Right lobe of liver (tissue), 6 donors: ENCODE data around the gene CLEC18C. TPM values are rescaled to one million over a fixed set of nuclear protein-coding genes. Genes with fewer than 3 reads are reported as not detected.
A peak's percentile ranks its signal among the peaks of the same experiment; 100 is the strongest.
"Not testable (repeated sequence)": the region's sequence is repeated elsewhere in the genome, so short reads cannot be mapped to it uniquely, and the experiment has no call there.

ENCODE experiments used
- ATAC-seq, 4 donors: fragments of 200-7000 bp; cut with Tn5 transposase; one replicate each; pipeline ENCODE4 v1.9.1; 2020; ENCODE audit warnings: mild to moderate bottlenecking in 4 of 4, moderate library complexity in 4 of 4
- DNase-seq, 3 donors: peaks; one replicate each; pipeline ENCODE4 v3.0.0-alpha.2; 2020
- H3K27ac ChIP-seq, 3 donors: fragments of 200-600 bp; one replicate each; pipeline ENCODE4 v1.8.0; 2022
- H3K27me3 ChIP-seq, 2 donors: fragments of 200-600 bp; one replicate each; pipeline ENCODE4 v1.8.0; 2022
- H3K36me3 ChIP-seq, 4 donors: fragments of 200-600 bp; sonication (generic) in 1 of 4; one replicate each; pipeline versions ENCODE4 v1.5.1 to v1.8.0; 2017 to 2022; ENCODE audit warnings: control low read depth in 1 of 4
- H3K4me1 ChIP-seq, 4 donors: fragments of 200-600 bp; sonication (generic) in 1 of 4; one replicate each; pipeline versions ENCODE4 v1.5.1 to v1.8.0; 2017 to 2022; ENCODE audit warnings: control low read depth in 1 of 4
- H3K4me3 ChIP-seq, 3 donors: fragments of 200-600 bp; one replicate each; pipeline ENCODE4 v1.8.0; 2022
- H3K9me3 ChIP-seq, 4 donors: fragments of 200-600 bp; sonication (generic) in 1 of 4; one replicate each; pipeline versions ENCODE4 v1.5.1 to v1.8.0; 2017 to 2022; ENCODE audit warnings: control low read depth in 1 of 4
- WGBS: methylation state at CpG from one replicate; pipeline ENCODE4 v1.1.6; 2018; ENCODE audit warnings: low coverage, low lambda C conversion rate; ENCODE audit not compliant: insufficient coverage; ENCODE audit errors: missing lambda C conversion rate; 5-methylcytosine and 5-hydroxymethylcytosine counted together
- intact Hi-C, 2 donors: fragments of 100-400 bp; cut with DNase I; formaldehyde crosslinking; loops; one replicate each; pipeline versions ENCODE4 v1.11.2 to v1.14.1; 2022
- long read RNA-seq: library from polyadenylated mRNA; unstranded; transcript quantifications from one replicate; pipeline ENCODE4 v2.0.0, GENCODE V29; 2019
- total RNA-seq, 6 experiments: library from RNA; depleted of rRNA in 2 of 6; stranded (reverse); fragments of >200 nt in 2 of 6; fragmentation: NEBNext Ultra II Directional in 3 of 6; extraction: Animal tissue kit (Norgen Biotek cat#: 25700) in 3 of 6; gene quantifications; one replicate each; pipeline versions ENCODE4 v1.1.0 to v1.2.4, GENCODE V29; 2016 to 2023
- donor health status: DM: no; HTN: yes; CAD: no.
- donor health status: DM: no; HTN: no; CAD: no.
- donor health status: DM: no; HTN: no; CAD: no.
- donor health status: DM: no; HTN: yes; CAD: no.
- donor health status: DM: no; HTN: yes; CAD: no.

Gene CLEC18C
- under 1 TPM in 4 of 6 experiments, not detected in 2; 0.10 to 0.56 (median 0.47) TPM for total RNA-seq
- long read RNA-seq: 0 reads

- H3K27me3 ChIP-seq, H3K4me3 ChIP-seq, H3K9me3 ChIP-seq, H3K36me3 ChIP-seq, H3K4me1 ChIP-seq, intact Hi-C loops, H3K27ac ChIP-seq, DNase-seq: not testable (repeated sequence)
- 55% methylated on average over 2 of the region's 21 CpGs for WGBS
- ATAC-seq: peak; percentile 7 to 34 (median 18)
Measured at GRCh38 chr16:70173212-70173837, at the start of gene CLEC18C. CLEC18C (plus strand) TSS chr16:70173787; CDS start chr16:70174279, 492 bp downstream.

DNA sequence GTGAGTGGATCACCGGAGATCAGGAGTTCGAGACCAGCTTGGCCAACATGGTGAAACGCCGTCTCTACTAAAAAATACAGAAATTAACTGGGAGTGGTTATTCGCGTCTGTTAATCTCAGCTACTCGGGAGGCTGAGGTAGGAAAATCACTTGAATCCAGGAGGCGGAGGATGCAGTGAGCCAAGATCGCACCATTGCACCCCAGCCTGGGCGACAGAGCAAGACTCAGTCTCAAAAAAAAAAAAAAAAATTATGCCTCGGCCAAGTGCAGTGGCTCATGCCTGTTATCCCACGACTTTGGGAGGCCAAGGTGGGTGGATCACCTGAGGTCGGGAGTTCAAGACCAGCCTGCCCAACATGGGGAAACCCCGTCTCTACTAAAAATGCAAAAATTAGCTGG is 49.8 kb upstream of the CLEC18C start:
- H3K27me3 ChIP-seq, ATAC-seq, H3K4me1 ChIP-seq, H3K9me3 ChIP-seq, H3K4me3 ChIP-seq, H3K27ac ChIP-seq, intact Hi-C loops, DNase-seq: not testable (repeated sequence)
- 86% methylated on average over 12 of the region's 14 CpGs for WGBS
- peaks cover 0 to 42% (median 22%) of the 10 kb centered on the region in 4 donors for H3K36me3 ChIP-seq

- intact Hi-C loops, ATAC-seq, H3K27me3 ChIP-seq, H3K9me3 ChIP-seq, H3K4me3 ChIP-seq, H3K27ac ChIP-seq, H3K4me1 ChIP-seq, DNase-seq: not testable (repeated sequence)
- WGBS: 94% methylated on average over 11 of the region's 11 CpGs
- H3K36me3 ChIP-seq: peaks cover 0 to 62% (median 33%) of the 10 kb centered on the region in 4 donors
Measured at GRCh38 chr16:70126226-70126625, 47.4 kb upstream of the CLEC18C start.

GRCh38 chr16:70127706-70128105 is 45.9 kb upstream of the CLEC18C start:
- H3K4me3 ChIP-seq, ATAC-seq, H3K9me3 ChIP-seq, H3K27me3 ChIP-seq, intact Hi-C loops, DNase-seq, H3K4me1 ChIP-seq, H3K27ac ChIP-seq: not testable (repeated sequence)
- peaks cover 3 to 59% (median 31%) of the 10 kb centered on the region in 4 donors for H3K36me3 ChIP-seq
- WGBS: no CpG with 5 or more reads among the region's 5 CpGs

GRCh38 chr16:70128844-70129243 is 44.7 kb upstream of the CLEC18C start:
- DNase-seq, intact Hi-C loops, ATAC-seq, H3K4me1 ChIP-seq, H3K27ac ChIP-seq, H3K4me3 ChIP-seq, H3K27me3 ChIP-seq, H3K9me3 ChIP-seq: not testable (repeated sequence)
- peaks cover 4 to 61% (median 31%) of the 10 kb centered on the region in 4 donors for H3K36me3 ChIP-seq
- 100% methylated on average over 2 of the region's 10 CpGs for WGBS

DNA sequence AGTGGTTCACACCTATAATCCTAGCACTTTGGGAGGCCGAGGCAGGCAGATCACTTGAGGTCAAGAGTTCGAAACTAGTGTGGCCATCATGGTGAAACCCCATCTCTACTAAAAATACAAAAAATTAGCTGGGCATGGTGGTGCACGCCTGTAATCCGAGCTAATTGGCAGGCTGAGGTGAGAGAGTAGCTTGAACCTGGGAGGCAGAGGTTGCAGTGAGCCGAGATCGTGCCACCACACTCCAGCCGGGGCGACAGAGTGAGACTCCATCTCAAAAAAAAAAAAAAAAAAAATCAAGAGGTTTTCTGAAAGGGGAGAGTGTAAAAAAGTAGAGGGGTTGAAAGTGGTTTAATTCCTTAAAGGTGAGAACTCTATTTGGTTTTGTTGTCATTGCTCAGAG is 37.8 kb upstream of the CLEC18C start:
- H3K27me3 ChIP-seq, ATAC-seq, intact Hi-C loops, H3K9me3 ChIP-seq, H3K4me1 ChIP-seq, H3K4me3 ChIP-seq, DNase-seq, H3K27ac ChIP-seq: not testable (repeated sequence)
- WGBS: over 99% methylated on average over 7 of the region's 8 CpGs
- peaks cover 6 to 54% (median 27%) of the 10 kb centered on the region in 4 donors for H3K36me3 ChIP-seq

DNA sequence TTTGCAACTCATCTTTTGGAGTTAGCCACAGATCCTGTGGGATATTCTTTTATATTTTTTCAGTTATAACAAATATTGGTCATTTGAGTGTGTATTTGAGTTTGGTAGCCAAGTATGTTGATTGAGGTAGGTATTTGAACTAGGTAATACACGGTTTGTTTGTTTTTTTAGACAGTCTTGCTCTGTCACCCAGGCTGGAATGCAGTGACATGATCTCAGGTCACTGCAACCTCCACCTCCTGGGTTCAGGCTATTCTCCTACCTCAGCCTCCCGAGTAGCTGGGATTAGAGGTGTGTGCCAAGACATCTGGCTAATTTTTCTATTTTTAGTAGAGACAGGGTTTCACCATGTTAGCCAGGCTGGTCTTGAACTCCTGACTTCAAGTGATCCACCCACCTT is 37.0 kb upstream of the CLEC18C start:
- WGBS: 56% methylated on average over 2 of the region's 2 CpGs
- DNase-seq, intact Hi-C loops, H3K4me3 ChIP-seq, H3K9me3 ChIP-seq, H3K27ac ChIP-seq, H3K4me1 ChIP-seq, H3K27me3 ChIP-seq: not testable (repeated sequence)
- ATAC-seq: peak in 1 of 4 donors; percentile 66
- peaks cover 8 to 59% (median 31%) of the 10 kb centered on the region in 4 donors for H3K36me3 ChIP-seq

DNA sequence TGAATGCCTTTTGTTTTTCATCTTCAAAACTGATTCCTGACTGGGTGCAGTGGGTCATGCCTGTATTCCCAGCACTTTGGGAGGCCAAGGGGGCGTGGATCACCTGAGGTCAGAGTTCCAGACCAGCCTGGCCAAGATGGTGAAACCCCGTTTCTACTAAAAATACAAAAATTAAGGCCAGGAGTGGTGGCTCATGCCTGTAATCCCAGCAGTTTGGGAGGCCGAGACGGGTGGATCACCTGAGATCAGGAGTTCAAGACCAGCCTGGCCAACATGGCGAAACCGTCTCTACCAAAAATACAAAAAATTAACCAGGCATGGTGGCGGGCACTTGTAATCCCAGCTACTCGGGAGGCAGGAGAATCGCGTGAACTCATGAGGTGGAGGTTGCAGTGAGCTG is 30.8 kb upstream of the CLEC18C start:
- intact Hi-C loops, H3K4me3 ChIP-seq, DNase-seq, H3K27ac ChIP-seq, H3K9me3 ChIP-seq, H3K4me1 ChIP-seq, ATAC-seq, H3K27me3 ChIP-seq: not testable (repeated sequence)
- 94% methylated on average over 10 of the region's 10 CpGs for WGBS
- peaks cover 4 to 52% (median 35%) of the 10 kb centered on the region in 4 donors for H3K36me3 ChIP-seq

GRCh38 chr16:70143231-70143895 is 30.2 kb upstream of the CLEC18C start:
- H3K9me3 ChIP-seq, H3K4me3 ChIP-seq, H3K4me1 ChIP-seq, H3K27ac ChIP-seq, H3K27me3 ChIP-seq, ATAC-seq, DNase-seq, intact Hi-C loops: not testable (repeated sequence)
- WGBS: 79% methylated on average over 8 of the region's 9 CpGs
- H3K36me3 ChIP-seq: peaks cover 4 to 55% (median 34%) of the 10 kb centered on the region in 4 donors

DNA sequence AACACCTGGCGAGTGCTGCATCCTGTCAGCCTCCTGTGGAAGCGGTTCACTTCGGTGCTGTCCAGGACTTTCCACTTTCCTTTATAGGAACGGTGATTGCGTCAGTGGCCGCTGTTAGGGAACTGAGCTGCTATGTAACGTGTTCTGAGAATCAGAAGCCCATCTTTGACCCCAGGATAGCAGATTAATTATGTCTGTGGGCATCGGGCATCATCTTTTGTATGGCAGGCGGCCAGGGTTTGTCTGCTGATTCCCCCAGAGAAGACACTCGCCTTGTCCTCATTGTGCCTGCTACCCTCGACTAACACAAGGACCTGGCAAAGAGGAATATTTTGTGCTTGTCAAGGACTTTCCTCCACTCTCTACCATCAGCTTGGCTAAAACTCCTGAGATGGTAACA is 25.7 kb upstream of the CLEC18C start:
- Histone ChIP-seq H3K36me3 (peaks cover 0 to 56% (median 22%) of the 10 kb centered on the region in 4 donors), H3K4me1 (peaks cover 0 to 11% (median 5%) of the 10 kb centered on the region in 4 donors)
- H3K27ac ChIP-seq, H3K4me3 ChIP-seq, DNase-seq, H3K9me3 ChIP-seq, intact Hi-C loops, ATAC-seq, H3K27me3 ChIP-seq: not testable (repeated sequence)
- WGBS: 70% methylated on average over 2 of the region's 11 CpGs

GRCh38 chr16:70148453-70148852 is 25.1 kb upstream of the CLEC18C start:
- H3K27ac ChIP-seq, H3K27me3 ChIP-seq, DNase-seq, H3K9me3 ChIP-seq, ATAC-seq, H3K4me3 ChIP-seq, intact Hi-C loops: not testable (repeated sequence)
- Histone ChIP-seq H3K4me1 (peaks cover 0 to 16% (median 7%) of the 10 kb centered on the region in 4 donors), H3K36me3 (peaks cover 0 to 56% (median 19%) of the 10 kb centered on the region in 4 donors)
- WGBS: 97% methylated on average over 6 of the region's 6 CpGs
